Tibial artery (tissue), 4 donors: ENCODE results near the gene PPL.
A peak's percentile ranks its signal among the peaks of the same experiment; 100 is the strongest.

Experiments used
- DNase-seq, 2 donors: peaks; one replicate each; pipeline ENCODE4 v3.0.0-alpha.2; 2019
- H3K27ac ChIP-seq, 2 donors: fragments of 200-600 bp; sonication (generic) in 1 of 2; 1 replicate in 1 of 2; 2 replicates in 1 of 2; pipeline ENCODE4 v1.5.1; 2018 to 2019; ENCODE audit warnings: mild to moderate bottlenecking in 1 of 2
- H3K27me3 ChIP-seq, 2 donors: fragments of 200-600 bp; sonication (generic) in 1 of 2; one replicate each; pipeline versions ENCODE4 v1.5.1 to v1.6.0; 2016 to 2019
- H3K36me3 ChIP-seq, 3 donors: fragments of 200-600 bp; sonication (generic) in 2 of 3; one replicate each; pipeline ENCODE4 v1.5.1; 2016 to 2019; ENCODE audit warnings: mild to moderate bottlenecking in 2 of 3
- H3K4me1 ChIP-seq, 4 donors: fragments of 200-600 bp; sonication (generic) in 2 of 4; 1 replicate in 3 of 4; 2 replicates in 1 of 4; pipeline ENCODE4 v1.5.1; 2016 to 2019
- H3K4me3 ChIP-seq, 2 donors: fragments of 200-600 bp; sonication (generic) in 1 of 2; 1 replicate in 1 of 2; 2 replicates in 1 of 2; pipeline ENCODE4 v1.5.1; 2018 to 2019; ENCODE audit warnings: mild to moderate bottlenecking in 2 of 2
- H3K9me3 ChIP-seq, 3 donors: fragments of 200-600 bp; sonication (generic) in 1 of 3; one replicate each; pipeline ENCODE4 v1.5.1; 2016 to 2019
- intact Hi-C: fragments of 100-400 bp; cut with DNase I; formaldehyde crosslinking; loops from one replicate; pipeline ENCODE4 v1.15.0; 2023; ENCODE audit warnings: low total_unique reads
- TF ChIP-seq, protein P1 (sequence below), 2 experiments: fragments of 200-600 bp in 1 of 2; fragments of 450-650 bp in 1 of 2; IDR thresholded peaks; one replicate each; pipeline ENCODE4 v1.5.1; 2017 to 2019; ENCODE audit warnings: antibody characterized with exemption in 2 of 2, mild to moderate bottlenecking in 1 of 2, moderate library complexity in 1 of 2

PPL gene

DNA sequence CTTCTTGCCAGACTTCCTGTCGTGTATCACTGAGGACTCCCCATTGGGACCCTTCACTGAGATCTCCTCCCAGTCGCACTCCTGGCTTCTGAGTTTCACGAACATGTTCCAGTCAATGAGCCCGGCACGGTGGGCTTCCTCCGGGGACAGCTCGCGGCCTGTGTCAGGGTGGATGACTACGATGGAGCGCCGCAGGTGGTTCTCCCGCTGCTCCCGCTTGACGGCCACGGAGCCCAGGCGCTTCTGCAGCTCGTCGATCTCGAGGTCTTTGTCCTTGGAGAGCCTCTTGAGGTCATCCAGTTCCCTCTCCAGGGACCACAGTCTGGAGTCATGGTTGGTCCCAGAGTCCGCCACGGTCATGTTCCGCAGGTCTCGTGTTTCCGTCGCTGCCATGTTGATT, 53.4 kb downstream of the PPL start:
- intact Hi-C loops, result no loop called here
- Histone ChIP-seq H3K27me3 (no peaks in the 10 kb centered on the region), H3K9me3 (no peaks in the 10 kb centered on the region), H3K4me3 (no peak overlapping the region), H3K4me1 (peaks cover 0 to 3% (median 0%) of the 10 kb centered on the region in 4 donors), H3K36me3 (peaks cover 80 to 100% (median 90%) of the 10 kb centered on the region in 3 donors), H3K27ac (no peak overlapping the region)
- TF ChIP-seq, protein P1, sequence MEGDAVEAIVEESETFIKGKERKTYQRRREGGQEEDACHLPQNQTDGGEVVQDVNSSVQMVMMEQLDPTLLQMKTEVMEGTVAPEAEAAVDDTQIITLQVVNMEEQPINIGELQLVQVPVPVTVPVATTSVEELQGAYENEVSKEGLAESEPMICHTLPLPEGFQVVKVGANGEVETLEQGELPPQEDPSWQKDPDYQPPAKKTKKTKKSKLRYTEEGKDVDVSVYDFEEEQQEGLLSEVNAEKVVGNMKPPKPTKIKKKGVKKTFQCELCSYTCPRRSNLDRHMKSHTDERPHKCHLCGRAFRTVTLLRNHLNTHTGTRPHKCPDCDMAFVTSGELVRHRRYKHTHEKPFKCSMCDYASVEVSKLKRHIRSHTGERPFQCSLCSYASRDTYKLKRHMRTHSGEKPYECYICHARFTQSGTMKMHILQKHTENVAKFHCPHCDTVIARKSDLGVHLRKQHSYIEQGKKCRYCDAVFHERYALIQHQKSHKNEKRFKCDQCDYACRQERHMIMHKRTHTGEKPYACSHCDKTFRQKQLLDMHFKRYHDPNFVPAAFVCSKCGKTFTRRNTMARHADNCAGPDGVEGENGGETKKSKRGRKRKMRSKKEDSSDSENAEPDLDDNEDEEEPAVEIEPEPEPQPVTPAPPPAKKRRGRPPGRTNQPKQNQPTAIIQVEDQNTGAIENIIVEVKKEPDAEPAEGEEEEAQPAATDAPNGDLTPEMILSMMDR (IDR thresholded peaks at IDR 0.05), result no peak
- DNase-seq, result no peak

DNA sequence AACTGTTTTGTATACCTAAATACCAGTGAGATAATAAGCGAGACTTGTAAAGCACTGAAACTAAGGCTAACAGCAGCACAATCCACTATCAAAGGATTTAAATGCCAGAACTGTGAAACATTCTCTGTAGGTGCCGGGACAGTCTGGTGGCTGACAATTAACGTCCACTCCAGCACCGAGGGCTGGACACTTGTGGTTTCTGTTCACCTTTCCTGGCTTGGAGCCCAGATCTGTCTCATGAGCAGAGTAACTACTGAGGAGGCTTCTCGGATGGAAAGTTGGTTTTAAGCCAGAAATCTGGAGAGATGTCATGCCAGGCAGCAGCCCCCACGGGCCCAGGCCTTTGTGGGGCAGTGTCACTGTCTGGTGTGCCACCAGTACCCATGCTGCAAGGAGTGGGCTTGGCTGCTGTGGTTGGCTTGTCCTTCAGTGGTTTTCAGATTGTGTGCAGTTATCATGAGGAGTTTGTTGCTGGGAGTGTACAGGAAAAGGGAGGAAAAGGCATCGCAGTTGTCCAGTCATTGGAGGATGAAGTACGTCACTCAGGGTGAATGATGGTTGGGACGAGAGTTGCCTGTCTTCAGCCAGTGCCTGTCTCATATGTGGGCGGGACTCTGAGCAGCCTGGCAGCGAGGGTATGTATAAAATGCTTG, 54.2 kb downstream of the PPL start:
- Histone ChIP-seq H3K27me3 (no peaks in the 10 kb centered on the region), H3K9me3 (no peaks in the 10 kb centered on the region), H3K27ac (no peak overlapping the region), H3K4me1 (peaks cover 0 to 3% (median 0%) of the 10 kb centered on the region in 4 donors), H3K4me3 (no peak overlapping the region), H3K36me3 (peaks cover 87 to 100% (median 95%) of the 10 kb centered on the region in 3 donors)
- intact Hi-C loops, result no loop called here
- TF ChIP-seq, protein P1 (IDR thresholded peaks at IDR 0.05), result no peak
- no peak for DNase-seq

GRCh38 chr16:4882000-4882632, 54.8 kb downstream of the PPL start:
- H3K9me3 ChIP-seq, result no peaks in the 10 kb centered on the region
- no peaks in the 10 kb centered on the region for H3K27me3 ChIP-seq
- intact Hi-C loops, result no loop called here
- H3K4me1 ChIP-seq, result peaks cover 0 to 3% (median 0%) of the 10 kb centered on the region in 4 donors
- TF ChIP-seq, protein P1 (IDR thresholded peaks at IDR 0.05), result no peak
- DNase-seq, result no peak
- peaks cover 91 to 100% (median 95%) of the 10 kb centered on the region in 3 donors for H3K36me3 ChIP-seq
- H3K4me3 ChIP-seq, result no peak overlapping the region
- H3K27ac ChIP-seq, result no peak overlapping the region

DNA sequence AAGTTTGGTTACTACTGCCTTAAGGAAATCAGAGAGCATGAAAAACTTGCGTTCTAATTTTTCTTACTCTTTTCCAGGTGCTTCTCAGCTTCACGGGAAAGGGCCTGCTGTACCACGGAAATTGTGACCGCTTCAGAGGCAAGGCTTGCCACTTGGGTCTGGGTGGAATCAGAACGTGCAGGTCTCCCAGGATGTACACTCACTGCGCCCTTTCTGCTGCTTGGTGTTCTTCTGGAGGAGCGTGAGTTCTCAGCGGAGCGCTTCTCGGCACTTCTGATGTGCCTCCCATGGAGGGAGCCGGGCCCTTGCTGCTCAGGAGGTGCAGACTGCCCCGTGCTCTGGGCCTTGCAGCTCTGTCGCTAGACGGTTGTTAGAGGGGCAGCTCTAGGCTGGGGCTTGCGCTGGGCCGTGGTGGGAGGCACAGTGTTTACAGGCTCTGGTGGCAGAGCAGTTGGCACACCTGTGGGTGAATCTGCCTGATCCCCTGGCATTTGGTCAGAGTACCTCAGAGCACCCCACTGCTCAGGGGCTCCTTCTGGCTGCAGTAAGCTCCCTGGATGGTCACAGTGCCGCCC, 56.9 kb downstream of the PPL start:
- TF ChIP-seq, protein P1 (IDR thresholded peaks at IDR 0.05), result no peak
- no peaks in the 10 kb centered on the region for H3K9me3 ChIP-seq
- peak in 1 of 2 donors; percentile 56 for DNase-seq
- intact Hi-C loops, result no loop called here
- H3K4me1 ChIP-seq, result peaks cover 0 to 3% (median 0%) of the 10 kb centered on the region in 4 donors
- no peak overlapping the region for H3K4me3 ChIP-seq
- no peaks in the 10 kb centered on the region for H3K27me3 ChIP-seq
- H3K36me3 ChIP-seq, result peaks cover 85 to 100% (median 95%) of the 10 kb centered on the region in 3 donors
- H3K27ac ChIP-seq, result no peak overlapping the region

GRCh38 chr16:4879049-4879448, 57.9 kb downstream of the PPL start:
- DNase-seq, result no peak
- intact Hi-C loops, result no loop called here
- Histone ChIP-seq H3K4me3 (no peak overlapping the region), H3K36me3 (peaks cover 85 to 100% (median 95%) of the 10 kb centered on the region in 3 donors), H3K9me3 (no peaks in the 10 kb centered on the region), H3K27ac (no peak overlapping the region), H3K27me3 (no peaks in the 10 kb centered on the region), H3K4me1 (peaks cover 0 to 3% (median 0%) of the 10 kb centered on the region in 4 donors)
- TF ChIP-seq, protein P1 (IDR thresholded peaks at IDR 0.05), result no peak
